GM19372 (cell line): Measurements from ENCODE around the gene FOXP1.

Experiments used
- ATAC-seq: cut with Tn5 transposase; IDR thresholded peaks from one replicate; pipeline ENCODE4 v1.9.1; 2021; ENCODE audit warnings: mild to moderate bottlenecking, low read depth, moderate library complexity; ENCODE audit not compliant: unreplicated experiment

The FOXP1 gene

DNA sequence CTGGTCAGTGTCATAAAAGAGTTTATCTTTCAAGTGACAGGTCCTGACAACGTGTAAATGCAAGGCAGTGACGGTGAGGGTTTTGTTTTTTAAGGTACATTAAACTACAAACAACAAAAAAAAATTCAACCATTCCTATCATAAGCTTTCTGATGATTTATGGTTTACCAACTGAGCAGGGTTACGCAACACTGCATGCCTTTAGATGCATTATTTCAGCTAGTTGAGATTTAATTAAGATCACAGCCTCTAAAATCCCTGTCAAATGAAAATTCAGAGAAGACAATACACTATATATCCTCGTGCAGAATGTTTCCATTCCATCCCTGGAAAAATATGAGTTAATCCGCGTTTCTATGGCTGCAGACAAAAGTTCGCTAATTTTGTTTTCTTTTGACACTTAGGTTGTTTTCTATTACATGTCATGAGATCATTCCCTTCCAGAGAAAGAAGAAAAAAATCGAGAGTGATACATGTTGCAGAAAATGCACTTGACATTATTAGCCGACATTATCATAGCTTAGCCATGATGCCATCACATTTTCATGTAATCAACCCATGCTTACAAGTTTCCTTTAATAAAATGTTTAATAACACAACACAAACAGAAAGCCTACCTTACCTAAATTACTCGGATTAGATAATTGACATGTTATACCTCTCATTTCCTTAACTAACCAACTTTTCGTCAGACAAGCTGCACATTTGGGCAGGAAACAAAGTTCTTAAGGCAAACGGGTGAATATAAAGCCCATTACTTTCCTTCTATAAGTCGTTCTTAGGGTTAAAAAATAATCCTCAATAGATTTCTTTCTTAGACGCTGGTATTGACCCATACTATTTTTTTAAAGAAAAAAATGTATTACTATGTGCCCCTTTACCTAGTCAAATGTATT, 521.2 kb downstream of the FOXP1 start:
- ATAC-seq, result no peak

- no peak for ATAC-seq
Measured at GRCh38 chr3:71061581-71061980, 521.9 kb downstream of the FOXP1 start.

DNA sequence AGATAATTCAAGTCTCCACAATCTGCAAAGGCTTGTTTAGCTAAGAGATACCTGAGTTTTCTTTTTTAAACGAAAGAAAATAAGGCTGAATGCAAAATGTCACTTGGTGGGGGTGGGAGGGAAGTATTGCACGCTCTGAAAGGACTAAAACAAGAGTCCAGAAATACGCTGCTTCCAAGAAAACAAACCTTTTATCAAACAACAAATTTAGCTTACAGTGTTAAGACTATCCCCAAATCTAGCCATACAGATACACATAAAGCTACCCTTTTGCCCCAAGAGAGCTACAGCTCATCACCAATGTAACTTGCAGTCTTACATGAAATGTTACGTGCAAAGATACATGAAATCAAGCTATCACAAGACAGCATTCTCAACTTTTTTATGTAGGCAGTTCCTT, 522.5 kb downstream of the FOXP1 start:
- no peak for ATAC-seq

DNA sequence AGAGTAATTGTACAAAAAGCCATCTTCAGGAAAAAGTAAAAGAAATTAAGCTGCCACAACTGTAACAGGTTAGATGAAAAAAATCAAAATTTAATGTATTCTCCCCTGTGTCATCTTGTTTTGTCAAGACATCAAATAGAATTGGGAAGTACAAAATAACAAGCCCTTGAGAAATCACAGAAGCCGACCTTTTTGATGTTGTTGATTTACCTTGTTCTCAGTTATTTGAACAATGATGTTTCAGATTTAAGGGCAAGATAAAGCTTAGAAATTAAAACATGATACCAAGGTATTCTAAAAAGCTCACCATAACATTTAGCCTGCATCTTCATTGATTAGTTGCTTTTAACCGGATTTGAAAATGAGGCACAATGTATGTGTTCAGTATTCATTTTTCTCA, 523.0 kb downstream of the FOXP1 start:
- ATAC-seq, result no peak

DNA sequence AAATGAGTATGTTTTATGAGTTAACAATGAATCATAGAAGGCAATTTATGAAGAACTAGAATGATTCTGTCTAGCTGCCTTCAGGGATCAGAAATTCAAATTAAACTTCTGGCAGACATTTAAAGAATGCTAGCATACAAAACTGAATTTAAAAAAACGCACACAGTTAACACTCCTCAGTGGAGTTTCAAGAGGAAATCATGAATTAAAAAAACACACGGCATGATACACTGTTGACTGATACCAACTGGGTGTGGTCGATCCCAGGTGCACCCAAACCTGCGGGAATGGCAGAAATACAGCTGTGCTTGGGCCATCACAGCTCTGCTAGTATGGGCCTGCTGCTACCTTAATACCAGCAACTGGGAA, 526.0 kb downstream of the FOXP1 start:
- no peak for ATAC-seq

DNA sequence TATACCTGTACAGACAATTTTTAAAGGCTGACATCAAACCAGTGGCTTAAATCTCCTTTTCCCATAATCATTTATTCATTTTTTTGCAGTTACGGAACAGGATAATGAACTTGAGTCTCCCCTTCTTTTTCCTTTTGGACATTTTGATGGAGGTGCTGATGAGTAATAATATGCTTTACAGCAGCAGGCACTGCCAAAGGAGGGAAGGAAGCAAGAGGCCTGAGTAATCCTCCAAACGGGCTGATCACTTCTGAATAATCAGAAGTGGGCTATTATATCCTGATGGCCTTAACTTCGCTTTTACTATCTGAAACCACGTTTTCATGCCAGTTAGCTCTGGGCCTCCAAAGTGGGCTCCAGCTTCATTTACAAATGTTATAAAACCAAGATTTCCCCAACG, 527.2 kb downstream of the FOXP1 start:
- ATAC-seq, result no peak

GRCh38 chr3:71055257-71056001, 528.1 kb downstream of the FOXP1 start:
- no peak for ATAC-seq

DNA sequence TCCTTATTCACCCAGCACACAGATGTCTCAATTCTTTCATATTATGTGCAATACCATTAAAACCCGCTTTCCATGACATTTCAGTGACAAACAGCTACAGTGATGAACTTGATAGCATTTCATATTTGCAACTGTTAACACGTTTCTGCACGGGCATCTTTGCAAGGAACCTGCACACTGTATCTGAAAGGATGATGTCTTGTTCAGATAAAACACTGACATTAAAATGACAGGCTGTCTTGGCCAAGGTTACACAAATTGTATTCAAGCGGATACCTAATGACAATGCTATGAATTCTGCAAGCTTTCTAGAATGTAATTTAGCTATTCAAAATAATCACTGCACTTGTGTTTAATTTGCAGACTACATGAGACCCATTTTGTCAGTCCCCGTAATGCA, 529.2 kb downstream of the FOXP1 start:
- no peak for ATAC-seq

DNA sequence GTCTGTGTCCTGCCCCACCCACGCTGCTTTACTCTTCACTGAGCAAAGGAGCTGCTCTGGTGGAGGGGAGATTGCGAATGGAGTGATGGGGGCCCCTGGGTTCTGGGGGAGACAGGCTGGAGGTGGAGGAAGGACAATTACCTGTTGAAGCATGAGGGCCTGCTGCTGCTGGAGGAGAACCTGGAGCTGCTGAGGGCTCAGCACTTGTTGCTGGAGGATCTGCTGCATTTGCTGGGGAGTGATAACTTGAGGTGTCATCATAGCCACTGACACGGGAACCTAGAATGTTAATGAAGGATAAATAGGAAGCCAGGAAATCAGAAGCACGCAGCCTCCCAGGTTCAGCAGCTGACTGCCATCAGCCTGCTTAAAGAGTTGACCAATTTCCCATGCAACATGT, 530.0 kb downstream of the FOXP1 start:
- ATAC-seq, result no peak

GRCh38 chr3:71052716-71053115, 530.8 kb downstream of the FOXP1 start:
- ATAC-seq, result no peak

DNA sequence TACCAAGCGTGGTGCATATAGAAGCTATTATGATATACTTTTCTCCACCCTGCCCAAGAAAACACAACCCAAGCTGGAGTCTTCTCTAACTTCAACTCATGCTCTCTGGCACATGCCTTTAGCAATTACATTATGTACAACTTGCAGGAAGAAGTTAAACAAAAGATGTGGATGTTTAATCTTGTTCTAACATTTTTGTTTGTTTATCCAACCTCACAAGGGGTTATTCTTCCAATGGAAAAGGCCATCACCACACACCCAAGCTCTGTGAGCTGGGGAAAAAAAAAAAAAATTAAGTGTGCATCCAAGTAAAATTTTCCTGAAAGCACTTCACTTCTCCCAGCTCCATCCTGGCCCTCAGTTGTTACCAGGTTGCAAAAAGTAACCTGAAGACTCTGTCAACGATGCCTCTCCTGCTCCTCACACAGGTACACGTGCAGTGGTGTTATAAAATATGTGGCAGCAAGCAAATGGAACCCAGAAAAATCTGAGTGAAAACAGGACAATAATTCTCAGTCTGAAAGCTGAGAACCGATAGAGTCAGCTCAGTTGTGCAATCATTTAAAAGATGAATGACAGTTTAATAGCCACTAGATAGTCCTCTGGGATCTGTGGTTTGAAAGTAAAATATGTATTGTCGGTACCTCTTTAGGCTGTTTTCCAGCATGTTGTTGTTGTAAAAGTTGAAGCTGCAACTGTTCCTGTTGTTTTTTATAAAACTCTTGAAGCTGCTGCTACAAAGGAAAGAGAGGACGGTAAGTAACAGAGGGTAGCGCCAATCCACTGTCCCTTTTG, 531.4 kb downstream of the FOXP1 start:
- ATAC-seq, result no peak

- ATAC-seq, result no peak
Measured at GRCh38 chr3:71051259-71051595, 532.3 kb downstream of the FOXP1 start.

DNA sequence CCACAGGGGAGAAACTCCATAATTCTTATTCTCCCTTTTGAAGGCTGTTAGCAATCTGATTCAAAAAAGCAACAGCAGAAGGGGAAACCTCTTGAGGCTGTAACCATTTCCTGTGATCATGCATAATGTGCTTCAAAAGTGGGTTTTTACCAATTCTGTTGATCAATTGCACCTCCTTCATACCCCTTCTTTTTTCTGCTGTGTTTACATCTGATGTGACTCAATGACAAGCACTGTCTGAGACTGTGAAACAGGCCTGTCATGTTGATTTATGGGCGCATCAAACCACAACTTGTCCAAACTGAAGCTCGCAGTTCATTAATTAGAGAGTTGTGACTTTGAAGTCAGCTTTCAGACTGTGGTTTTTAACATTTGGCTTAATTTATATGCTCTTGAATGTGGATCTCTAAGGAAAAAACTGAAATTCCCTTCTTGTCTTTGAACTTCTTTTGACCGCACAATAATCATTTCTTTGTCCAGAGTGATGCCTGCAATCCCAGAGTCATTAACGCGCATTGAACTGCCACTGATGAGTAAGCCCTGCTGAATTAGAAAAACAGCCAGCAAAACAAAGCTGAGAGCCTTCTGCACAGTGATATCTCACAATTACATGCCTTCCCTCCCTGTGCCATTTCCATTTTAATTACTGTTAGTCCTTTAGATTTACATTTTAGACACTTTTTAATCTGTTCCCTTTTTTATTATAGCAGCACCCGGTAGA, 532.8 kb downstream of the FOXP1 start:
- ATAC-seq, result no peak

- ATAC-seq, result no peak
Measured at GRCh38 chr3:71050166-71050537, 533.4 kb downstream of the FOXP1 start.

DNA sequence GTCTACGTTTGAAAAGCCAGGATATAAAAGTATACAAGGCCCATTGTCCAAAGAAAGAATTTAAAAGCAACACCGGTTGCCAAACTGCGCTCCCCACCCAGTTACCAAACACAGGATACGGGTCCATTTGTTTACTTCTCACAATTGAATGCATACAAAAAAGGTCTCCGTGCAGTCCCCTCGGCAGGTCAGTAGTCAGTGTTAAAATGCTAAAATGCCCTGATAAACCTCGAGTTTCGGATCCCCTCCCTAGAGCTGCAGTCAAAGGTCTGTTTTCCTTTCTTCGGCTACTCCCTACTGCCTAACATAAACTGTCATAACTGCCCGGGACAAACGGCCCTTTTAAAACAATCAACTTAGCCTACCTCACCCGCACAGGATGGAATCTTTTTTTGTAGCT, 534.6 kb downstream of the FOXP1 start:
- ATAC-seq, result no peak

DNA sequence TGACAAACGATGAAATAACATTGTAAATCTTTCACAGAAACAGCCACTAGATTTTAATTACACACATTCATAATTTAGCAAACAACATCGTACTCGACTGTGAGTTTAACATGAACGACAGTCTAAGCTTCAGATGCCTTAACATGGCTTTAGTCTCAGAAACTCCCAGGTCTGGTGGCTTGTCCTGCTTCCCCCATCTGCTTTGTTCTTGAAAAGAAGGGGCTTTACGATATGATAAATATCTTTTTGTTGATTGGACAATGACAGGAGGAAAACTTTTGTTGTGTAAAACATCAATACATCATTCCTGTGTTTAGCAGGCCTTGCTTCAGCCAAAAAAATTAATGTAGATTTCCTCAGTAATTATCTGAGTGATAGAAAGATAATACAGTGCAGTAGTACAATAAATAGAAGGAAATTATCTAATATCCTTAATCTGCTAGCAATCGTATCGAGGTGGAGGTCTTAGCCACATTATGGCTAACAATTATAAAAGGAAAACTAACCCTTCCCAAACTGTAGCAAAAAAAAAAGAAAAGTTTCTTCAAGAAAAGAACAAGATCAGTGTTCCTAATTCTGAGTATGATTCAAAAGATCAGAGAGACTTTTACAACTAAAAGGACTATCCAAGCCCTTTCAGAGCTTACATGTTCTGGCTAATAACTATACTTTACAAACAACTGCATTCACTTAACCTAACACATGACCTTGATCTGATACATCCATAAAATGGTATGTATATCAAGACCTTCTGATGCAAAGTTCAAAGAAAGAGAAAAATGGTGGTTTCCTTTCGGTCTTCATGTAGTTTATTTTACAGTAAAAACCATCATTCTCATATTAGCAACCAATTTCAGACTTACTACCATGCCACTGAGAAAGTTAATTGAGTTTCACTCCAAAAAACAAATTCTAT, 535.7 kb downstream of the FOXP1 start:
- no peak for ATAC-seq

DNA sequence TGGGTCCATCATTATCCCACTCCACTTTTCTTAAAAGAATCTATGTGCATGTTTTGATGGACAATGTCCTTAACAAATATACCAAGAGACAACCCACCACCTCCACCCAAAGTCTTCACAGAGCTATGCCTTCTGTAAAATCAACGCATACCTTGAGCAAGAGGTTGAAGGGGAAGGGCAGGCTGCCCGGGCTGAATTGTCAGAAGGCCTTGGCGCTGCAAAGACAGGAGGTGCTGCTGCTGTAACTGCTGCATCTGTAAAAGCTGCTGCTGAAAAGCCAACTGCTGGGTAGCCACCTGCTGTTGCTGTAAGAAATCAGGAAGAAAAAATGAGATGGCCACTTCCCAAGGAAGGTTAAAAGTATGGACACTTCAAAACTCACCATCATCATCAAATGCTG, 536.7 kb downstream of the FOXP1 start:
- ATAC-seq, result no peak

GRCh38 chr3:71045917-71046282, 537.6 kb downstream of the FOXP1 start:
- ATAC-seq, result no peak

- no peak for ATAC-seq
Measured at GRCh38 chr3:71045212-71045916, 538.2 kb downstream of the FOXP1 start.
